Immature natural killer cell (primary cell): ENCODE results near the gene SLC50A1. TPM values are rescaled to one million over a fixed set of nuclear protein-coding genes. Genes with fewer than 3 reads are reported as not detected.

Source experiments
- DNase-seq, 3 donors: peaks; one replicate each; pipeline ENCODE4 v3.0.0; 2022; ENCODE audit warnings: mixed read lengths in 1 of 3
- H3K27ac Mint-ChIP-seq, 6 donors: one replicate each; pipeline ENCODE4 v1.8.0; 2020; ENCODE audit warnings: mixed read lengths in 6 of 6, mild to moderate bottlenecking in 5 of 6, inconsistent platforms in 4 of 6, moderate library complexity in 3 of 6
- H3K27me3 Mint-ChIP-seq, 3 donors: one replicate each; pipeline ENCODE4 v1.8.0; 2020 to 2021; ENCODE audit warnings: low read depth in 3 of 3, mild to moderate bottlenecking in 3 of 3, mixed read lengths in 3 of 3, moderate library complexity in 3 of 3, inconsistent platforms in 1 of 3
- H3K36me3 Mint-ChIP-seq, 3 donors: one replicate each; pipeline ENCODE4 v1.8.0; 2020; ENCODE audit warnings: mixed read lengths in 3 of 3, inconsistent platforms in 2 of 3, mild to moderate bottlenecking in 2 of 3
- H3K4me1 Mint-ChIP-seq, 2 donors: one replicate each; pipeline ENCODE4 v1.8.0; 2020; ENCODE audit warnings: inconsistent platforms in 2 of 2, mild to moderate bottlenecking in 2 of 2, mixed read lengths in 2 of 2, moderate library complexity in 1 of 2
- H3K4me3 Mint-ChIP-seq, 5 donors: one replicate each; pipeline ENCODE4 v1.8.0; 2020; ENCODE audit warnings: mild to moderate bottlenecking in 5 of 5, mixed read lengths in 5 of 5, inconsistent platforms in 3 of 5, moderate library complexity in 3 of 5
- H3K9me3 Mint-ChIP-seq, 6 donors: one replicate each; pipeline ENCODE4 v1.8.0; 2020; ENCODE audit warnings: mild to moderate bottlenecking in 6 of 6, mixed read lengths in 6 of 6, inconsistent platforms in 4 of 6, moderate library complexity in 3 of 6
- polyA plus RNA-seq, 3 donors: library from polyadenylated mRNA; unstranded; fragments of 300-500 nt; fragmentation: Illumina TruSeq; gene quantifications; one replicate each; pipeline ENCODE4 v1.2.3, GENCODE V29; 2021

SLC50A1 gene
- polyA plus RNA-seq, 3 donors from 2014 or later = 59.5 to 120 (median 93.0) TPM

- DNase-seq = no peak
- Mint-ChIP-seq H3K27me3 (no peaks in the 10 kb centered on the region), H3K9me3 (no peaks in the 10 kb centered on the region), H3K27ac (no peak overlapping the region), H3K4me1 (peaks cover 5 to 6% of the 10 kb centered on the region in 2 donors), H3K4me3 (no peak overlapping the region), H3K36me3 (no peaks in the 10 kb centered on the region)
These were observed 45.9 kb downstream of the SLC50A1 start for GRCh38 chr1:155181371-155182051.

GRCh38 chr1:155182052-155182550, 46.4 kb downstream of the SLC50A1 start:
- Mint-ChIP-seq H3K27me3 (no peaks in the 10 kb centered on the region), H3K9me3 (no peaks in the 10 kb centered on the region)

GRCh38 chr1:155183775-155184221, 48.1 kb downstream of the SLC50A1 start:
- no peak for DNase-seq

More at GRCh38 chr1:155182052-155182550, 46.4 kb downstream of the SLC50A1 start:
- H3K4me1 Mint-ChIP-seq = no peaks in the 10 kb centered on the region
- no peak for DNase-seq
- peak overlapping the region in 1 of 6 donors; percentile 29 for H3K27ac Mint-ChIP-seq
- H3K36me3 Mint-ChIP-seq = no peaks in the 10 kb centered on the region
- no peak overlapping the region for H3K4me3 Mint-ChIP-seq

GRCh38 chr1:155184351-155184811, 48.7 kb downstream of the SLC50A1 start:
- no peak overlapping the region for H3K4me3 Mint-ChIP-seq
- peaks cover 4 to 6% of the 10 kb centered on the region in 2 donors for H3K4me1 Mint-ChIP-seq
- DNase-seq = no peak
- H3K9me3 Mint-ChIP-seq = no peaks in the 10 kb centered on the region
- peaks cover 0 to 3% (median 3%) of the 10 kb centered on the region in 3 donors for H3K27me3 Mint-ChIP-seq
- no peak overlapping the region for H3K27ac Mint-ChIP-seq
- H3K36me3 Mint-ChIP-seq = no peaks in the 10 kb centered on the region

More at GRCh38 chr1:155183775-155184221, 48.1 kb downstream of the SLC50A1 start:
- no peak overlapping the region for H3K27ac Mint-ChIP-seq
- no peaks in the 10 kb centered on the region for H3K36me3 Mint-ChIP-seq
- peaks cover 4 to 6% of the 10 kb centered on the region in 2 donors for H3K4me1 Mint-ChIP-seq
- H3K4me3 Mint-ChIP-seq = no peak overlapping the region
- H3K9me3 Mint-ChIP-seq = no peaks in the 10 kb centered on the region
- H3K27me3 Mint-ChIP-seq = peaks cover 0 to 3% (median 3%) of the 10 kb centered on the region in 3 donors

- H3K9me3 Mint-ChIP-seq = no peaks in the 10 kb centered on the region
- no peak overlapping the region for H3K4me3 Mint-ChIP-seq
- peaks cover 4 to 6% of the 10 kb centered on the region in 2 donors for H3K4me1 Mint-ChIP-seq
- no peaks in the 10 kb centered on the region for H3K36me3 Mint-ChIP-seq
- no peak for DNase-seq
- peaks cover 0 to 3% (median 3%) of the 10 kb centered on the region in 3 donors for H3K27me3 Mint-ChIP-seq
- H3K27ac Mint-ChIP-seq = no peak overlapping the region
These were observed 49.5 kb downstream of the SLC50A1 start for GRCh38 chr1:155184835-155185782.

GRCh38 chr1:155185783-155186066, 50.1 kb downstream of the SLC50A1 start:
- no peaks in the 10 kb centered on the region for H3K36me3 Mint-ChIP-seq
- no peak overlapping the region for H3K4me3 Mint-ChIP-seq
- H3K4me1 Mint-ChIP-seq = peaks cover 4 to 6% of the 10 kb centered on the region in 2 donors
- no peaks in the 10 kb centered on the region for H3K9me3 Mint-ChIP-seq
- no peak overlapping the region for H3K27ac Mint-ChIP-seq
- peaks cover 0 to 3% (median 3%) of the 10 kb centered on the region in 3 donors for H3K27me3 Mint-ChIP-seq
- DNase-seq = no peak

- no peaks in the 10 kb centered on the region for H3K9me3 Mint-ChIP-seq
- H3K4me3 Mint-ChIP-seq = no peak overlapping the region
- no peak for DNase-seq
- peaks cover 0 to 3% (median 3%) of the 10 kb centered on the region in 3 donors for H3K27me3 Mint-ChIP-seq
- no peaks in the 10 kb centered on the region for H3K36me3 Mint-ChIP-seq
- no peak overlapping the region for H3K27ac Mint-ChIP-seq
- H3K4me1 Mint-ChIP-seq = peaks cover 4 to 6% of the 10 kb centered on the region in 2 donors
These were observed 50.6 kb downstream of the SLC50A1 start for GRCh38 chr1:155186067-155186793.

- Mint-ChIP-seq H3K27me3 (peaks cover 1 to 5% (median 3%) of the 10 kb centered on the region in 3 donors), H3K9me3 (no peaks in the 10 kb centered on the region), H3K27ac (peak overlapping the region in 1 of 6 donors; percentile 64), H3K4me3 (peak overlapping the region in 1 of 5 donors; percentile 21), H3K4me1 (peaks cover 4 to 6% of the 10 kb centered on the region in 2 donors), H3K36me3 (no peaks in the 10 kb centered on the region)
- DNase-seq = no peak
These were observed 51.3 kb downstream of the SLC50A1 start for GRCh38 chr1:155186794-155187455.

- no peak overlapping the region for H3K27ac Mint-ChIP-seq
- no peak for DNase-seq
- H3K4me1 Mint-ChIP-seq = peaks cover 6 to 10% of the 10 kb centered on the region in 2 donors
- peak overlapping the region in 1 of 5 donors; percentile 21 for H3K4me3 Mint-ChIP-seq
- H3K36me3 Mint-ChIP-seq = no peaks in the 10 kb centered on the region
- peaks cover 2 to 7% (median 6%) of the 10 kb centered on the region in 3 donors for H3K27me3 Mint-ChIP-seq
- no peaks in the 10 kb centered on the region for H3K9me3 Mint-ChIP-seq
These were observed 51.8 kb downstream of the SLC50A1 start for GRCh38 chr1:155187456-155187891.

GRCh38 chr1:155188268-155188667, 52.6 kb downstream of the SLC50A1 start:
- H3K27me3 Mint-ChIP-seq = peaks cover 2 to 7% (median 6%) of the 10 kb centered on the region in 3 donors
- H3K4me1 Mint-ChIP-seq = peaks cover 11 to 14% of the 10 kb centered on the region in 2 donors
- no peak for DNase-seq
- no peaks in the 10 kb centered on the region for H3K9me3 Mint-ChIP-seq
- peak overlapping the region; percentile 23 to 52 (median 44) for H3K4me3 Mint-ChIP-seq
- peak overlapping the region in 3 of 6 donors; percentile 17 to 87 (median 23) for H3K27ac Mint-ChIP-seq
- H3K36me3 Mint-ChIP-seq = no peaks in the 10 kb centered on the region
